ENCODE measurements around the gene VPS37C. TPM values are rescaled to one million over a fixed set of nuclear protein-coding genes. Genes with fewer than 3 reads are reported as not detected.

The VPS37C gene
- total RNA-seq, 6 experiments from 2014 or later = 14.6 to 17.0 (median 16.0) TPM

- H3K9me3 Mint-ChIP-seq = peaks cover 21% of the 10 kb centered on the region
- no peak overlapping the region for H3K27ac Mint-ChIP-seq
- peaks cover 54% of the 10 kb centered on the region for H3K4me1 Mint-ChIP-seq (ENCODE audit: low read depth)
- no peak overlapping the region for H3K4me3 Mint-ChIP-seq
- TF ChIP-seq CTCF (IDR thresholded peaks at IDR 0.05) = no peak
- H3K27me3 Mint-ChIP-seq (ENCODE audit: insufficient read depth) = no peaks in the 10 kb centered on the region; the same call in 1 of the 2 replicates
- peaks cover 28% of the 10 kb centered on the region for H3K36me3 Mint-ChIP-seq (ENCODE audit: low read depth)
- no peak for DNase-seq
Observed at GRCh38 chr11:61155312-61155711, 5.9 kb downstream of the VPS37C start.

GRCh38 chr11:61154528-61154927 is 6.7 kb downstream of the VPS37C start:
- H3K27me3 Mint-ChIP-seq (ENCODE audit: insufficient read depth) = peaks cover 2% of the 10 kb centered on the region
- TF ChIP-seq CTCF (IDR thresholded peaks at IDR 0.05) = no peak
- H3K36me3 Mint-ChIP-seq (ENCODE audit: low read depth) = peaks cover 28% of the 10 kb centered on the region
- H3K4me3 Mint-ChIP-seq = no peak overlapping the region
- peaks cover 21% of the 10 kb centered on the region for H3K9me3 Mint-ChIP-seq
- peak overlapping the region; percentile 86; the same call in 1 of the 2 replicates for H3K27ac Mint-ChIP-seq
- DNase-seq = no peak
- peaks cover 53% of the 10 kb centered on the region for H3K4me1 Mint-ChIP-seq (ENCODE audit: low read depth)

GRCh38 chr11:61153593-61154095 is 7.6 kb downstream of the VPS37C start:
- peak; percentile 12 for DNase-seq
- Mint-ChIP-seq H3K9me3 (peaks cover 21% of the 10 kb centered on the region), H3K4me1 (ENCODE audit: low read depth) (peaks cover 45% of the 10 kb centered on the region), H3K27ac (peak overlapping the region; percentile 86), H3K4me3 (peak overlapping the region; percentile 58), H3K36me3 (ENCODE audit: low read depth) (peaks cover 28% of the 10 kb centered on the region), H3K27me3 (ENCODE audit: insufficient read depth) (peaks cover 2% of the 10 kb centered on the region)
- no peak for TF ChIP-seq CTCF (IDR thresholded peaks at IDR 0.05)

GRCh38 chr11:61152816-61153592 is 8.2 kb downstream of the VPS37C start:
- Mint-ChIP-seq H3K9me3 (peaks cover 21% of the 10 kb centered on the region), H3K4me1 (ENCODE audit: low read depth) (peaks cover 38% of the 10 kb centered on the region), H3K36me3 (ENCODE audit: low read depth) (peaks cover 28% of the 10 kb centered on the region), H3K27me3 (ENCODE audit: insufficient read depth) (peaks cover 2% of the 10 kb centered on the region), H3K4me3 (peak overlapping the region; percentile 58), H3K27ac (peak overlapping the region; percentile 86)
- DNase-seq = peak; percentile 76
- TF ChIP-seq CTCF (IDR thresholded peaks at IDR 0.05) = no peak

GRCh38 chr11:61151545-61152252 is 9.5 kb downstream of the VPS37C start:
- no peak overlapping the region for H3K4me3 Mint-ChIP-seq
- H3K4me1 Mint-ChIP-seq (ENCODE audit: low read depth) = peaks cover 36% of the 10 kb centered on the region
- no peak for DNase-seq
- H3K36me3 Mint-ChIP-seq (ENCODE audit: low read depth) = peaks cover 25% of the 10 kb centered on the region
- TF ChIP-seq CTCF (IDR thresholded peaks at IDR 0.05) = no peak
- peaks cover 2% of the 10 kb centered on the region for H3K27me3 Mint-ChIP-seq (ENCODE audit: insufficient read depth)
- H3K27ac Mint-ChIP-seq = no peak overlapping the region
- peaks cover 21% of the 10 kb centered on the region for H3K9me3 Mint-ChIP-seq

All from HFFc6 (cell line).